ENCODE measurements around the gene ZBTB39.
"Not testable (repeated sequence)": the region's sequence is repeated elsewhere in the genome, so short reads cannot be mapped to it uniquely, and the experiment has no call there.

Gene ZBTB39

GRCh38 chr12:56963557-56963956 is 42.8 kb downstream of the ZBTB39 start:
- H3K27me3 ChIP-seq (ENCODE audit: control insufficient read depth in 2 of 2, insufficient read depth in 2 of 2, low read length in 2 of 2); H3K9ac ChIP-seq (ENCODE audit: low read depth in 1 of 2, low read length in 2 of 2); H3K27ac ChIP-seq (ENCODE audit: low read depth in 2 of 2, low read length in 2 of 2); H3K4me1 ChIP-seq (ENCODE audit: control insufficient read depth in 2 of 2, insufficient read depth in 2 of 2, low read length in 2 of 2); H3K4me3 ChIP-seq (ENCODE audit: low read length in 2 of 2); H3K36me3 ChIP-seq (ENCODE audit: control insufficient read depth in 2 of 2, insufficient read depth in 2 of 2, low read length in 2 of 2); H3K9me3 ChIP-seq (ENCODE audit: control insufficient read depth in 2 of 2, low read length in 2 of 2): not testable (repeated sequence)

- not testable (repeated sequence) for H3K9me3 ChIP-seq (ENCODE audit: control insufficient read depth in 2 of 2, low read length in 2 of 2); H3K36me3 ChIP-seq (ENCODE audit: control insufficient read depth in 2 of 2, insufficient read depth in 2 of 2, low read length in 2 of 2); H3K4me1 ChIP-seq (ENCODE audit: control insufficient read depth in 2 of 2, insufficient read depth in 2 of 2, low read length in 2 of 2); H3K4me3 ChIP-seq (ENCODE audit: low read length in 2 of 2); H3K9ac ChIP-seq (ENCODE audit: low read depth in 1 of 2, low read length in 2 of 2); H3K27ac ChIP-seq (ENCODE audit: low read depth in 2 of 2, low read length in 2 of 2); H3K27me3 ChIP-seq (ENCODE audit: control insufficient read depth in 2 of 2, insufficient read depth in 2 of 2, low read length in 2 of 2)
Measured at GRCh38 chr12:56962247-56962646, 44.1 kb downstream of the ZBTB39 start.

GRCh38 chr12:56958422-56958821 is 47.9 kb downstream of the ZBTB39 start:
- Histone ChIP-seq H3K9ac (ENCODE audit: low read depth in 1 of 2, low read length in 2 of 2) (no peak overlapping the region), H3K27ac (ENCODE audit: low read depth in 2 of 2, low read length in 2 of 2) (no peak overlapping the region), H3K27me3 (ENCODE audit: control insufficient read depth in 2 of 2, insufficient read depth in 2 of 2, low read length in 2 of 2) (no peaks in the 10 kb centered on the region), H3K9me3 (ENCODE audit: control insufficient read depth in 2 of 2, low read length in 2 of 2) (peaks cover 3% of the 10 kb centered on the region in 2 donors), H3K4me3 (ENCODE audit: low read length in 2 of 2) (no peak overlapping the region), H3K36me3 (ENCODE audit: control insufficient read depth in 2 of 2, insufficient read depth in 2 of 2, low read length in 2 of 2) (no peaks in the 10 kb centered on the region), H3K4me1 (ENCODE audit: control insufficient read depth in 2 of 2, insufficient read depth in 2 of 2, low read length in 2 of 2) (peaks cover 0 to 2% of the 10 kb centered on the region in 2 donors)

GRCh38 chr12:56957229-56958052 is 48.9 kb downstream of the ZBTB39 start, which contains the start of gene RDH16:
TSS of gene RDH16 (minus strand) at chr12:56957608. CDS start at chr12:56957462, 146 bp downstream.
- H3K27ac ChIP-seq (ENCODE audit: low read depth in 2 of 2, low read length in 2 of 2), result no peak within 1 kb of the TSS

GRCh38 chr12:56955631-56956256 is 50.6 kb downstream of the ZBTB39 start:
- no peaks in the 10 kb centered on the region for H3K27me3 ChIP-seq (ENCODE audit: control insufficient read depth in 2 of 2, insufficient read depth in 2 of 2, low read length in 2 of 2)
- H3K27ac ChIP-seq (ENCODE audit: low read depth in 2 of 2, low read length in 2 of 2), result no peak overlapping the region
- H3K36me3 ChIP-seq (ENCODE audit: control insufficient read depth in 2 of 2, insufficient read depth in 2 of 2, low read length in 2 of 2), result no peaks in the 10 kb centered on the region
- peaks cover 3% of the 10 kb centered on the region in 2 donors for H3K9me3 ChIP-seq (ENCODE audit: control insufficient read depth in 2 of 2, low read length in 2 of 2)
- peaks cover 0 to 2% of the 10 kb centered on the region in 2 donors for H3K4me1 ChIP-seq (ENCODE audit: control insufficient read depth in 2 of 2, insufficient read depth in 2 of 2, low read length in 2 of 2)
- no peak overlapping the region for H3K4me3 ChIP-seq (ENCODE audit: low read length in 2 of 2)
- no peak overlapping the region for H3K9ac ChIP-seq (ENCODE audit: low read depth in 1 of 2, low read length in 2 of 2)

More at GRCh38 chr12:56957229-56958052, 48.9 kb downstream of the ZBTB39 start, which contains the start of gene RDH16:
- Histone ChIP-seq H3K4me3 (ENCODE audit: low read length in 2 of 2) (no peak within 1 kb of the TSS), H3K36me3 (ENCODE audit: control insufficient read depth in 2 of 2, insufficient read depth in 2 of 2, low read length in 2 of 2) (no peaks in the 10 kb centered on the region), H3K4me1 (ENCODE audit: control insufficient read depth in 2 of 2, insufficient read depth in 2 of 2, low read length in 2 of 2) (peaks cover 0 to 2% of the 10 kb centered on the region in 2 donors), H3K9me3 (ENCODE audit: control insufficient read depth in 2 of 2, low read length in 2 of 2) (peaks cover 3% of the 10 kb centered on the region in 2 donors), H3K27me3 (ENCODE audit: control insufficient read depth in 2 of 2, insufficient read depth in 2 of 2, low read length in 2 of 2) (no peaks in the 10 kb centered on the region), H3K9ac (ENCODE audit: low read depth in 1 of 2, low read length in 2 of 2) (no peak within 1 kb of the TSS)

GRCh38 chr12:56954958-56955355 is 51.4 kb downstream of the ZBTB39 start:
- Histone ChIP-seq H3K4me1 (ENCODE audit: control insufficient read depth in 2 of 2, insufficient read depth in 2 of 2, low read length in 2 of 2) (peaks cover 0 to 2% of the 10 kb centered on the region in 2 donors), H3K9ac (ENCODE audit: low read depth in 1 of 2, low read length in 2 of 2) (no peak overlapping the region), H3K9me3 (ENCODE audit: control insufficient read depth in 2 of 2, low read length in 2 of 2) (peaks cover 3% of the 10 kb centered on the region in 2 donors), H3K4me3 (ENCODE audit: low read length in 2 of 2) (no peak overlapping the region), H3K36me3 (ENCODE audit: control insufficient read depth in 2 of 2, insufficient read depth in 2 of 2, low read length in 2 of 2) (no peaks in the 10 kb centered on the region), H3K27ac (ENCODE audit: low read depth in 2 of 2, low read length in 2 of 2) (no peak overlapping the region), H3K27me3 (ENCODE audit: control insufficient read depth in 2 of 2, insufficient read depth in 2 of 2, low read length in 2 of 2) (no peaks in the 10 kb centered on the region)

GRCh38 chr12:56954057-56954957 is 52.0 kb downstream of the ZBTB39 start:
- no peak overlapping the region for H3K27ac ChIP-seq (ENCODE audit: low read depth in 2 of 2, low read length in 2 of 2)
- H3K4me3 ChIP-seq (ENCODE audit: low read length in 2 of 2), result no peak overlapping the region
- H3K36me3 ChIP-seq (ENCODE audit: control insufficient read depth in 2 of 2, insufficient read depth in 2 of 2, low read length in 2 of 2), result no peaks in the 10 kb centered on the region
- peaks cover 3% of the 10 kb centered on the region in 2 donors for H3K9me3 ChIP-seq (ENCODE audit: control insufficient read depth in 2 of 2, low read length in 2 of 2)
- no peaks in the 10 kb centered on the region for H3K27me3 ChIP-seq (ENCODE audit: control insufficient read depth in 2 of 2, insufficient read depth in 2 of 2, low read length in 2 of 2)
- no peak overlapping the region for H3K9ac ChIP-seq (ENCODE audit: low read depth in 1 of 2, low read length in 2 of 2)
- H3K4me1 ChIP-seq (ENCODE audit: control insufficient read depth in 2 of 2, insufficient read depth in 2 of 2, low read length in 2 of 2), result peaks cover 0 to 2% of the 10 kb centered on the region in 2 donors

GRCh38 chr12:56953314-56953713 is 53.0 kb downstream of the ZBTB39 start:
- Histone ChIP-seq H3K4me3 (ENCODE audit: low read length in 2 of 2) (no peak overlapping the region), H3K9me3 (ENCODE audit: control insufficient read depth in 2 of 2, low read length in 2 of 2) (no peaks in the 10 kb centered on the region), H3K9ac (ENCODE audit: low read depth in 1 of 2, low read length in 2 of 2) (no peak overlapping the region), H3K27me3 (ENCODE audit: control insufficient read depth in 2 of 2, insufficient read depth in 2 of 2, low read length in 2 of 2) (no peaks in the 10 kb centered on the region), H3K4me1 (ENCODE audit: control insufficient read depth in 2 of 2, insufficient read depth in 2 of 2, low read length in 2 of 2) (peaks cover 0 to 2% of the 10 kb centered on the region in 2 donors), H3K27ac (ENCODE audit: low read depth in 2 of 2, low read length in 2 of 2) (no peak overlapping the region), H3K36me3 (ENCODE audit: control insufficient read depth in 2 of 2, insufficient read depth in 2 of 2, low read length in 2 of 2) (no peaks in the 10 kb centered on the region)

GRCh38 chr12:56951582-56952339 is 54.6 kb downstream of the ZBTB39 start:
- Histone ChIP-seq H3K27me3 (ENCODE audit: control insufficient read depth in 2 of 2, insufficient read depth in 2 of 2, low read length in 2 of 2) (no peaks in the 10 kb centered on the region), H3K4me3 (ENCODE audit: low read length in 2 of 2) (no peak overlapping the region), H3K36me3 (ENCODE audit: control insufficient read depth in 2 of 2, insufficient read depth in 2 of 2, low read length in 2 of 2) (no peaks in the 10 kb centered on the region)

More at GRCh38 chr12:56951582-56952339, 54.6 kb downstream of the ZBTB39 start:
- no peak overlapping the region for H3K27ac ChIP-seq (ENCODE audit: low read depth in 2 of 2, low read length in 2 of 2)
- H3K4me1 ChIP-seq (ENCODE audit: control insufficient read depth in 2 of 2, insufficient read depth in 2 of 2, low read length in 2 of 2), result no peaks in the 10 kb centered on the region
- no peak overlapping the region for H3K9ac ChIP-seq (ENCODE audit: low read depth in 1 of 2, low read length in 2 of 2)
- no peaks in the 10 kb centered on the region for H3K9me3 ChIP-seq (ENCODE audit: control insufficient read depth in 2 of 2, low read length in 2 of 2)
